Stomach (tissue), 4 donors: ENCODE data around the gene SOWAHC.

Experiments
- EP300 ChIP-seq: sonication (generic); formaldehyde crosslinking; IDR thresholded peaks from one replicate; pipeline ENCODE4 v1.6.1; 2017; ENCODE audit warnings: antibody characterized with exemption
- POLR2A ChIP-seq, 4 donors: fragments of 450-650 bp; IDR thresholded peaks; one replicate each; pipeline ENCODE4 v1.6.1; 2016; ENCODE audit warnings: antibody characterized with exemption in 4 of 4, control low read depth in 2 of 4, mild to moderate bottlenecking in 1 of 4, moderate library complexity in 1 of 4
- POLR2AphosphoS5 ChIP-seq, 3 donors: sonication (generic); formaldehyde crosslinking; IDR thresholded peaks; one replicate each; pipeline ENCODE4 v1.6.1; 2016; ENCODE audit warnings: antibody characterized with exemption in 3 of 3
- TF ChIP-seq, protein P1 (sequence below), 7 experiments: fragments of 450-650 bp in 4 of 7; fragments of 200-600 bp in 3 of 7; sonication (generic) in 3 of 7; IDR thresholded peaks; one replicate each; pipeline ENCODE4 v1.5.1; 2016 to 2019; ENCODE audit warnings: antibody characterized with exemption in 7 of 7, control low read depth in 2 of 7, mild to moderate bottlenecking in 1 of 7

DNA sequence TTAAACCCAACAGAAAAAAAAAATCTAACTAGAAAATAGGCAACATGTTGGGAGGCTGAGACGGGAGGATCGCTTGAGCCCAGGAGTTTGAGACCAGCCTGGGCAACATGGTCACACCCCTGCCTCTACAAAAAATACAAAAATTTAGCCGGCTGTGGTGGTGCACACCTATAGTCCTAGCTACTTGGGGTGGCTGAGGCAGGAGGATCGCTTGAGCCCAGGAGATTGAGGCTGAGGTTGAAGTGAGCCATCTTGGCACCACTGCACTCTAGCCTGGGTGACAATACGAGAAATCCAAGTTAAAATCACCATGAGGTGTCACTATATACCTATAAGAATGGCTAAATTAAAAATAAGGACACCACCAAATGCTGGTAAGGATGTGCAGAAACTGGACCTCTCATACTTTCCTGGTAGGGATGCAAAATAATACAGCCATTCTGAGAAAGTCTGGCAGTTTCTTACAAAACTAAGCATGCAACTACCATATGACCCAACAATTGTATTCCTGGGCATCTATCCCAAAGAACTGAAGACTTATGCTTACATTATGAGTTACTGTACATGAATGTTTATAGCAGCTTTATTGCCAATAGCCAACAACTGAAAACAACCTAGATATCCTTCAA is 2.6 kb upstream of the SOWAHC start:
- TF ChIP-seq, protein P1, sequence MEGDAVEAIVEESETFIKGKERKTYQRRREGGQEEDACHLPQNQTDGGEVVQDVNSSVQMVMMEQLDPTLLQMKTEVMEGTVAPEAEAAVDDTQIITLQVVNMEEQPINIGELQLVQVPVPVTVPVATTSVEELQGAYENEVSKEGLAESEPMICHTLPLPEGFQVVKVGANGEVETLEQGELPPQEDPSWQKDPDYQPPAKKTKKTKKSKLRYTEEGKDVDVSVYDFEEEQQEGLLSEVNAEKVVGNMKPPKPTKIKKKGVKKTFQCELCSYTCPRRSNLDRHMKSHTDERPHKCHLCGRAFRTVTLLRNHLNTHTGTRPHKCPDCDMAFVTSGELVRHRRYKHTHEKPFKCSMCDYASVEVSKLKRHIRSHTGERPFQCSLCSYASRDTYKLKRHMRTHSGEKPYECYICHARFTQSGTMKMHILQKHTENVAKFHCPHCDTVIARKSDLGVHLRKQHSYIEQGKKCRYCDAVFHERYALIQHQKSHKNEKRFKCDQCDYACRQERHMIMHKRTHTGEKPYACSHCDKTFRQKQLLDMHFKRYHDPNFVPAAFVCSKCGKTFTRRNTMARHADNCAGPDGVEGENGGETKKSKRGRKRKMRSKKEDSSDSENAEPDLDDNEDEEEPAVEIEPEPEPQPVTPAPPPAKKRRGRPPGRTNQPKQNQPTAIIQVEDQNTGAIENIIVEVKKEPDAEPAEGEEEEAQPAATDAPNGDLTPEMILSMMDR (IDR thresholded peaks at IDR 0.05), result no peak
- TF ChIP-seq EP300, result no peak
- TF ChIP-seq POLR2AphosphoS5 (IDR thresholded peaks at IDR 0.05), result no peak
- TF ChIP-seq POLR2A (IDR thresholded peaks at IDR 0.05), result no peak
